Naive B cell (primary cell): ENCODE measurements around the gene METTL9. TPM values are rescaled to one million over a fixed set of nuclear protein-coding genes. Genes with fewer than 3 reads are reported as not detected.
"Not testable (repeated sequence)": the region's sequence is repeated elsewhere in the genome, so short reads cannot be mapped to it uniquely, and the experiment has no call there.

Experiments
- ATAC-seq, 2 donors: fragments of 150-1000 bp; cut with Tn5 transposase; 2 replicates each; pipeline ENCODE4 v1.10.0; 2021; ENCODE audit warnings: low read depth in 2 of 2, mild to moderate bottlenecking in 2 of 2, moderate library complexity in 2 of 2
- DNase-seq: peaks from one replicate; pipeline ENCODE4 v3.0.0; 2022
- H3K27ac Mint-ChIP-seq, 6 donors: one replicate each; pipeline ENCODE4 v1.8.0; 2020 to 2022; ENCODE audit warnings: mild to moderate bottlenecking in 6 of 6, mixed read lengths in 6 of 6, moderate library complexity in 5 of 6, inconsistent platforms in 2 of 6
- H3K27me3 Mint-ChIP-seq, 3 donors: one replicate each; pipeline ENCODE4 v1.8.0; 2021 to 2022; ENCODE audit warnings: mixed read lengths in 3 of 3, mild to moderate bottlenecking in 1 of 3
- H3K36me3 Mint-ChIP-seq, 2 donors: one replicate each; pipeline ENCODE4 v1.8.0; 2020 to 2022; ENCODE audit warnings: mixed read lengths in 2 of 2, inconsistent platforms in 1 of 2, mild to moderate bottlenecking in 1 of 2
- H3K4me1 Mint-ChIP-seq, 3 donors: one replicate each; pipeline ENCODE4 v1.8.0; 2020 to 2022; ENCODE audit warnings: mixed read lengths in 3 of 3, inconsistent platforms in 1 of 3, mild to moderate bottlenecking in 1 of 3, moderate library complexity in 1 of 3
- H3K4me3 Mint-ChIP-seq, 8 donors: one replicate each; pipeline ENCODE4 v1.8.0; 2020 to 2022; ENCODE audit warnings: mild to moderate bottlenecking in 8 of 8, mixed read lengths in 8 of 8, moderate library complexity in 8 of 8, inconsistent platforms in 2 of 8
- H3K9me3 Mint-ChIP-seq, 7 donors: one replicate each; pipeline ENCODE4 v1.8.0; 2020 to 2022; ENCODE audit warnings: mixed read lengths in 7 of 7, mild to moderate bottlenecking in 5 of 7, inconsistent platforms in 2 of 7, moderate library complexity in 1 of 7
- polyA plus RNA-seq, 6 donors: library from polyadenylated mRNA; unstranded; fragments of 300-500 nt; fragmentation: Illumina TruSeq; gene quantifications; one replicate each; pipeline ENCODE4 v1.2.3, GENCODE V29; 2021; ENCODE audit warnings: low read depth in 6 of 6

Gene METTL9
- polyA plus RNA-seq, 6 donors from 2014 or later: 92.8 to 151 (median 110) TPM

GRCh38 chr16:21622545-21622944, 23.2 kb downstream of the METTL9 start:
- no peaks in the 10 kb centered on the region for H3K9me3 Mint-ChIP-seq
- H3K36me3 Mint-ChIP-seq: peaks cover 11 to 18% of the 10 kb centered on the region in 2 donors
- peaks cover 5 to 11% (median 9%) of the 10 kb centered on the region in 3 donors for H3K4me1 Mint-ChIP-seq
- H3K4me3 Mint-ChIP-seq: no peak overlapping the region
- no peaks in the 10 kb centered on the region for H3K27me3 Mint-ChIP-seq
- no peak for ATAC-seq
- DNase-seq: no peak
- no peak overlapping the region for H3K27ac Mint-ChIP-seq

- peaks cover 0 to 11% (median 9%) of the 10 kb centered on the region in 3 donors for H3K4me1 Mint-ChIP-seq
Measured at GRCh38 chr16:21625026-21625425, 25.6 kb downstream of the METTL9 start.

GRCh38 chr16:21626659-21627277, 27.4 kb downstream of the METTL9 start:
- Mint-ChIP-seq H3K4me3 (no peak overlapping the region), H3K27ac (peak overlapping the region in 2 of 6 donors; percentile 46 to 77), H3K36me3 (peaks cover 16 to 17% of the 10 kb centered on the region in 2 donors), H3K27me3 (no peaks in the 10 kb centered on the region), H3K4me1 (peaks cover 0 to 11% (median 9%) of the 10 kb centered on the region in 3 donors), H3K9me3 (peaks cover 0 to 3% (median 0%) of the 10 kb centered on the region in 7 donors)
- ATAC-seq (no peak), DNase-seq (no peak)

More at GRCh38 chr16:21625026-21625425, 25.6 kb downstream of the METTL9 start:
- H3K27me3 Mint-ChIP-seq: no peaks in the 10 kb centered on the region
- no peak overlapping the region for H3K27ac Mint-ChIP-seq
- ATAC-seq (no peak), DNase-seq (no peak)
- H3K36me3 Mint-ChIP-seq: peaks cover 16 to 17% of the 10 kb centered on the region in 2 donors
- H3K4me3 Mint-ChIP-seq: no peak overlapping the region
- peaks cover 0 to 3% (median 0%) of the 10 kb centered on the region in 7 donors for H3K9me3 Mint-ChIP-seq

- no peak for DNase-seq
- Mint-ChIP-seq H3K9me3 (peaks cover 0 to 3% (median 0%) of the 10 kb centered on the region in 7 donors), H3K4me1 (peaks cover 0 to 11% (median 9%) of the 10 kb centered on the region in 3 donors), H3K36me3 (peaks cover 16 to 17% of the 10 kb centered on the region in 2 donors), H3K27me3 (no peaks in the 10 kb centered on the region), H3K27ac (no peak overlapping the region), H3K4me3 (no peak overlapping the region)
- ATAC-seq: no peak
Measured at GRCh38 chr16:21628121-21628726, 28.8 kb downstream of the METTL9 start.

GRCh38 chr16:21628772-21629171, 29.4 kb downstream of the METTL9 start:
- no peak for ATAC-seq
- peaks cover 0 to 11% (median 9%) of the 10 kb centered on the region in 3 donors for H3K4me1 Mint-ChIP-seq
- no peaks in the 10 kb centered on the region for H3K27me3 Mint-ChIP-seq
- DNase-seq: no peak
- H3K27ac Mint-ChIP-seq: peak overlapping the region in 1 of 6 donors; percentile 9
- no peak overlapping the region for H3K4me3 Mint-ChIP-seq
- peaks cover 0 to 3% (median 0%) of the 10 kb centered on the region in 7 donors for H3K9me3 Mint-ChIP-seq
- peaks cover 12 to 17% of the 10 kb centered on the region in 2 donors for H3K36me3 Mint-ChIP-seq

GRCh38 chr16:21629616-21630539, 30.5 kb downstream of the METTL9 start:
- not testable (repeated sequence) for ATAC-seq, H3K4me3 Mint-ChIP-seq, DNase-seq, H3K27ac Mint-ChIP-seq, H3K9me3 Mint-ChIP-seq, H3K27me3 Mint-ChIP-seq
- Mint-ChIP-seq H3K4me1 (peaks cover 0 to 11% (median 9%) of the 10 kb centered on the region in 3 donors), H3K36me3 (peaks cover 12 to 17% of the 10 kb centered on the region in 2 donors)

GRCh38 chr16:21630866-21631265, 31.5 kb downstream of the METTL9 start:
- not testable (repeated sequence) for H3K27me3 Mint-ChIP-seq, DNase-seq, H3K27ac Mint-ChIP-seq, H3K9me3 Mint-ChIP-seq, H3K4me3 Mint-ChIP-seq, ATAC-seq
- H3K4me1 Mint-ChIP-seq: peaks cover 0 to 11% (median 9%) of the 10 kb centered on the region in 3 donors
- peaks cover 12 to 17% of the 10 kb centered on the region in 2 donors for H3K36me3 Mint-ChIP-seq

GRCh38 chr16:21631376-21631775, 32.0 kb downstream of the METTL9 start:
- not testable (repeated sequence) for H3K4me3 Mint-ChIP-seq, H3K27me3 Mint-ChIP-seq, ATAC-seq, H3K9me3 Mint-ChIP-seq, DNase-seq, H3K27ac Mint-ChIP-seq
- Mint-ChIP-seq H3K4me1 (peaks cover 0 to 11% (median 5%) of the 10 kb centered on the region in 3 donors), H3K36me3 (peaks cover 9 to 13% of the 10 kb centered on the region in 2 donors)

- not testable (repeated sequence) for H3K27me3 Mint-ChIP-seq
Measured at GRCh38 chr16:21631951-21632575, 32.7 kb downstream of the METTL9 start.

GRCh38 chr16:21634216-21634615, 34.8 kb downstream of the METTL9 start:
- no peaks in the 10 kb centered on the region for H3K27me3 Mint-ChIP-seq
- no peak overlapping the region for H3K27ac Mint-ChIP-seq
- no peak for ATAC-seq
- peaks cover 0 to 3% (median 0%) of the 10 kb centered on the region in 7 donors for H3K9me3 Mint-ChIP-seq
- peaks cover 0 to 14% (median 5%) of the 10 kb centered on the region in 3 donors for H3K4me1 Mint-ChIP-seq
- no peak for DNase-seq
- peaks cover under 1 to 2% of the 10 kb centered on the region in 2 donors for H3K36me3 Mint-ChIP-seq
- H3K4me3 Mint-ChIP-seq: no peak overlapping the region

More at GRCh38 chr16:21631951-21632575, 32.7 kb downstream of the METTL9 start:
- not testable (repeated sequence) for H3K27ac Mint-ChIP-seq, H3K9me3 Mint-ChIP-seq, DNase-seq, H3K36me3 Mint-ChIP-seq, H3K4me1 Mint-ChIP-seq, ATAC-seq
- H3K4me3 Mint-ChIP-seq: peak overlapping the region in 1 of 8 donors; percentile 52

- not testable (repeated sequence) for DNase-seq, H3K27me3 Mint-ChIP-seq, ATAC-seq, H3K9me3 Mint-ChIP-seq, H3K4me3 Mint-ChIP-seq, H3K36me3 Mint-ChIP-seq
- Mint-ChIP-seq H3K27ac (peak overlapping the region in 2 of 6 donors; percentile 31 to 53), H3K4me1 (peaks cover 2 to 14% (median 5%) of the 10 kb centered on the region in 3 donors)
Measured at GRCh38 chr16:21635694-21636093, 36.3 kb downstream of the METTL9 start.

- peak overlapping the region in 1 of 8 donors; percentile 52 for H3K4me3 Mint-ChIP-seq
- no peaks in the 10 kb centered on the region for H3K9me3 Mint-ChIP-seq
- no peaks in the 10 kb centered on the region for H3K27me3 Mint-ChIP-seq
- H3K36me3 Mint-ChIP-seq: no peaks in the 10 kb centered on the region
- DNase-seq: no peak
- peaks cover 5 to 14% (median 5%) of the 10 kb centered on the region in 3 donors for H3K4me1 Mint-ChIP-seq
- no peak for ATAC-seq
- H3K27ac Mint-ChIP-seq: peak overlapping the region in 1 of 6 donors; percentile 56
Measured at GRCh38 chr16:21637032-21637968, 37.9 kb downstream of the METTL9 start.
